Karpas-422 (cell line): Measurements from ENCODE around the gene CNN3. TPM values are rescaled to one million over a fixed set of nuclear protein-coding genes. Genes with fewer than 3 reads are reported as not detected.

Experiments
- DNase-seq: peaks from one replicate; pipeline ENCODE4 v3.0.0-alpha.2; 2015
- H2AFZ ChIP-seq: fragments of 200-600 bp; sonication (generic); 2 replicates; pipeline ENCODE4 v1.6.1; 2014; ENCODE audit warnings: antibody characterized with exemption, low read length, mixed read lengths
- H3K27ac ChIP-seq: fragments of 200-600 bp; sonication (generic); 2 replicates; pipeline ENCODE4 v1.5.1; 2014; ENCODE audit warnings: mild to moderate bottlenecking, low read length, moderate library complexity
- H3K27me3 ChIP-seq: fragments of 200-600 bp; sonication (generic); 2 replicates; pipeline ENCODE4 v1.6.1; 2014; ENCODE audit warnings: low read length, mixed read lengths
- H3K36me3 ChIP-seq: fragments of 200-600 bp; sonication (generic); 2 replicates; pipeline ENCODE4 v1.6.1; 2014; ENCODE audit warnings: low read length, mixed read lengths; ENCODE audit not compliant: insufficient read depth
- H3K4me1 ChIP-seq: fragments of 200-600 bp; sonication (generic); 2 replicates; pipeline ENCODE4 v1.6.1; 2014; ENCODE audit warnings: mild to moderate bottlenecking, low read length, mixed read lengths
- H3K4me2 ChIP-seq: fragments of 200-600 bp; sonication (generic); 2 replicates; pipeline ENCODE4 v1.6.1; 2014; ENCODE audit warnings: low read length, low read depth, mild to moderate bottlenecking; ENCODE audit not compliant: poor library complexity, severe bottlenecking
- H3K4me3 ChIP-seq: fragments of 200-600 bp; sonication (generic); 2 replicates; pipeline ENCODE4 v1.5.1; 2014; ENCODE audit warnings: mild to moderate bottlenecking, antibody characterized with exemption, low read length, mixed read lengths
- H3K79me2 ChIP-seq: fragments of 200-600 bp; sonication (generic); 2 replicates; pipeline ENCODE4 v1.6.1; 2014; ENCODE audit warnings: mild to moderate bottlenecking, low read length, mixed read lengths
- H3K9ac ChIP-seq: fragments of 200-600 bp; sonication (generic); 2 replicates; pipeline ENCODE4 v1.6.0; 2014; ENCODE audit warnings: low read length
- H3K9me2 ChIP-seq: fragments of 200-600 bp; sonication (generic), shearing (Covaris generic); replicated peaks from 2 replicates; pipeline ENCODE4 v1.6.0; 2014; ENCODE audit warnings: mild to moderate bottlenecking, low read length, moderate library complexity; ENCODE audit not compliant: insufficient read depth
- H3K9me3 ChIP-seq: fragments of 300-700, 200-600 bp; sonication (generic); 2 replicates; pipeline ENCODE4 v1.6.1; 2014; ENCODE audit warnings: low read length, mixed read lengths
- H4K20me1 ChIP-seq: fragments of 200-600 bp; sonication (generic); 2 replicates; pipeline ENCODE4 v1.6.1; 2014; ENCODE audit warnings: mild to moderate bottlenecking, antibody characterized with exemption, low read length, low read depth; ENCODE audit not compliant: insufficient read depth
- total RNA-seq: library from RNA; depleted of rRNA; stranded (reverse); fragments of >200 nt; shearing (Covaris generic); gene quantifications from 2 replicates; pipeline ENCODE4 v1.2.3, GENCODE V29; 2014; ENCODE audit warnings: low replicate concordance

The CNN3 gene
- total RNA-seq, 1 experiment from 2014 or later = 4.8 TPM

- H2AFZ ChIP-seq = peak overlapping the region; percentile 79; the same call in 1 of the 2 replicates
- no peak overlapping the region for H3K27ac ChIP-seq
- no peak overlapping the region for H3K4me2 ChIP-seq
Measured at GRCh38 chr1:94884106-94884505, 42.8 kb downstream of the CNN3 start.

GRCh38 chr1:94883691-94884090 lies 43.2 kb downstream of the CNN3 start:
- H3K9me2 ChIP-seq = no peaks in the 10 kb centered on the region
- no peaks in the 10 kb centered on the region for H3K36me3 ChIP-seq
- H3K27me3 ChIP-seq = no peaks in the 10 kb centered on the region
- H3K4me2 ChIP-seq = peak overlapping the region; percentile 46
- 0 out of 2 replicates have a peak overlapping the region, but pooled peaks have one; percentile 2 for H3K9ac ChIP-seq
- H3K79me2 ChIP-seq = no peaks in the 10 kb centered on the region
- no peaks in the 10 kb centered on the region; the same call in 1 of the 2 replicates for H3K4me1 ChIP-seq
- H3K9me3 ChIP-seq = no peaks in the 10 kb centered on the region
- no peaks in the 10 kb centered on the region for H4K20me1 ChIP-seq
- no peak overlapping the region for H3K4me3 ChIP-seq
- H2AFZ ChIP-seq = peak overlapping the region; percentile 79; the same call in 1 of the 2 replicates
- H3K27ac ChIP-seq = no peak overlapping the region
- DNase-seq = no peak

More at GRCh38 chr1:94884106-94884505, 42.8 kb downstream of the CNN3 start:
- Histone ChIP-seq H3K79me2 (no peaks in the 10 kb centered on the region), H3K9me2 (no peaks in the 10 kb centered on the region), H3K9me3 (no peaks in the 10 kb centered on the region), H3K4me1 (no peaks in the 10 kb centered on the region; the same call in 1 of the 2 replicates), H4K20me1 (no peaks in the 10 kb centered on the region), H3K4me3 (no peak overlapping the region), H3K36me3 (no peaks in the 10 kb centered on the region), H3K9ac (no peak overlapping the region), H3K27me3 (no peaks in the 10 kb centered on the region)
- no peak for DNase-seq

- Histone ChIP-seq H3K9me3 (no peaks in the 10 kb centered on the region), H3K4me2 (no peak overlapping the region), H2AFZ (no peak overlapping the region), H3K9ac (no peak overlapping the region), H3K36me3 (no peaks in the 10 kb centered on the region), H3K4me3 (no peak overlapping the region), H3K9me2 (no peaks in the 10 kb centered on the region), H3K27ac (no peak overlapping the region), H3K27me3 (no peaks in the 10 kb centered on the region), H3K79me2 (no peaks in the 10 kb centered on the region), H4K20me1 (no peaks in the 10 kb centered on the region), H3K4me1 (peaks cover 5% of the 10 kb centered on the region)
- DNase-seq = no peak
Measured at GRCh38 chr1:94878329-94878728, 48.6 kb downstream of the CNN3 start.

- Histone ChIP-seq H4K20me1 (no peaks in the 10 kb centered on the region), H2AFZ (no peak overlapping the region), H3K27ac (no peak overlapping the region), H3K9ac (no peak overlapping the region), H3K4me1 (peaks cover 5% of the 10 kb centered on the region), H3K9me2 (no peaks in the 10 kb centered on the region), H3K79me2 (no peaks in the 10 kb centered on the region), H3K4me3 (no peak overlapping the region), H3K36me3 (no peaks in the 10 kb centered on the region), H3K27me3 (no peaks in the 10 kb centered on the region), H3K4me2 (no peak overlapping the region), H3K9me3 (no peaks in the 10 kb centered on the region)
- DNase-seq = no peak
Measured at GRCh38 chr1:94876362-94876761, 50.5 kb downstream of the CNN3 start.

- no peak overlapping the region for H3K4me2 ChIP-seq
- H3K79me2 ChIP-seq = no peaks in the 10 kb centered on the region
- H3K4me3 ChIP-seq = no peak overlapping the region
- no peak overlapping the region for H3K27ac ChIP-seq
- no peaks in the 10 kb centered on the region for H3K9me3 ChIP-seq
- H2AFZ ChIP-seq = no peak overlapping the region
- no peaks in the 10 kb centered on the region for H4K20me1 ChIP-seq
- H3K4me1 ChIP-seq = peaks cover 5% of the 10 kb centered on the region
- H3K9ac ChIP-seq = no peak overlapping the region
- no peaks in the 10 kb centered on the region for H3K9me2 ChIP-seq
- DNase-seq = no peak
- H3K36me3 ChIP-seq = no peaks in the 10 kb centered on the region
- no peaks in the 10 kb centered on the region for H3K27me3 ChIP-seq
Measured at GRCh38 chr1:94875794-94876193, 51.1 kb downstream of the CNN3 start.

GRCh38 chr1:94874423-94874822 lies 52.5 kb downstream of the CNN3 start:
- no peak overlapping the region for H2AFZ ChIP-seq
- no peak overlapping the region for H3K9ac ChIP-seq
- H3K27ac ChIP-seq = no peak overlapping the region
- H3K36me3 ChIP-seq = no peaks in the 10 kb centered on the region
- peaks cover 5% of the 10 kb centered on the region for H3K4me1 ChIP-seq
- H3K9me2 ChIP-seq = no peaks in the 10 kb centered on the region
- no peaks in the 10 kb centered on the region for H3K9me3 ChIP-seq
- DNase-seq = no peak
- H3K4me3 ChIP-seq = no peak overlapping the region
- H3K27me3 ChIP-seq = no peaks in the 10 kb centered on the region
- no peak overlapping the region for H3K4me2 ChIP-seq
- H4K20me1 ChIP-seq = no peaks in the 10 kb centered on the region
- H3K79me2 ChIP-seq = no peaks in the 10 kb centered on the region

- Histone ChIP-seq H3K4me2 (no peak overlapping the region), H4K20me1 (no peaks in the 10 kb centered on the region), H3K9ac (no peak overlapping the region), H3K4me3 (no peak overlapping the region), H3K36me3 (no peaks in the 10 kb centered on the region), H3K79me2 (no peaks in the 10 kb centered on the region), H3K27ac (no peak overlapping the region), H3K9me3 (no peaks in the 10 kb centered on the region), H3K4me1 (peaks cover 5% of the 10 kb centered on the region), H2AFZ (no peak overlapping the region), H3K9me2 (no peaks in the 10 kb centered on the region), H3K27me3 (no peaks in the 10 kb centered on the region)
- no peak for DNase-seq
Measured at GRCh38 chr1:94873520-94874351, 53.2 kb downstream of the CNN3 start.

GRCh38 chr1:94872771-94873495 lies 54.0 kb downstream of the CNN3 start:
- H3K36me3 ChIP-seq = no peaks in the 10 kb centered on the region
- H3K4me3 ChIP-seq = no peak overlapping the region
- H3K4me1 ChIP-seq = peaks cover 5% of the 10 kb centered on the region
- H3K9ac ChIP-seq = no peak overlapping the region
- H2AFZ ChIP-seq = no peak overlapping the region
- no peaks in the 10 kb centered on the region for H3K9me2 ChIP-seq
- H4K20me1 ChIP-seq = no peaks in the 10 kb centered on the region
- no peak for DNase-seq
- H3K27me3 ChIP-seq = no peaks in the 10 kb centered on the region
- no peaks in the 10 kb centered on the region for H3K9me3 ChIP-seq
- H3K27ac ChIP-seq = no peak overlapping the region
- no peak overlapping the region for H3K4me2 ChIP-seq
- H3K79me2 ChIP-seq = no peaks in the 10 kb centered on the region
